Skeletal muscle tissue (tissue), 4 donors: ENCODE results near the gene SHISA4. TPM values are rescaled to one million over a fixed set of nuclear protein-coding genes. Genes with fewer than 3 reads are reported as not detected.

ENCODE experiments used
- H3K27ac ChIP-seq: one replicate; pipeline ENCODE4 v1.7.0; 2013; ENCODE audit warnings: mild to moderate bottlenecking, low read depth, low read length, inconsistent platforms
- H3K27me3 ChIP-seq, 3 donors: one replicate each; pipeline ENCODE4 v1.7.0; 2013; ENCODE audit warnings: low read length in 3 of 3; ENCODE audit not compliant: control insufficient read depth in 3 of 3, insufficient read depth in 3 of 3
- H3K36me3 ChIP-seq, 3 donors: one replicate each; pipeline ENCODE4 v1.7.0; 2013; ENCODE audit warnings: low read length in 3 of 3; ENCODE audit not compliant: control insufficient read depth in 3 of 3, insufficient read depth in 3 of 3
- H3K4me1 ChIP-seq, 3 donors: one replicate each; pipeline ENCODE4 v1.7.0; 2013; ENCODE audit warnings: low read length in 3 of 3, mild to moderate bottlenecking in 3 of 3; ENCODE audit not compliant: control insufficient read depth in 3 of 3, insufficient read depth in 3 of 3
- H3K4me3 ChIP-seq, 3 donors: one replicate each; pipeline ENCODE4 v1.7.0; 2013; ENCODE audit warnings: low read length in 3 of 3
- H3K9ac ChIP-seq, 3 donors: one replicate each; pipeline ENCODE4 v1.7.0; 2013; ENCODE audit warnings: low read length in 3 of 3, mild to moderate bottlenecking in 3 of 3, moderate library complexity in 2 of 3, low read depth in 1 of 3
- H3K9me3 ChIP-seq, 3 donors: one replicate each; pipeline ENCODE4 v1.7.0; 2013; ENCODE audit warnings: low read length in 3 of 3; ENCODE audit not compliant: control insufficient read depth in 3 of 3
- total RNA-seq: library from RNA; depleted of rRNA; stranded (reverse); fragments of >200 nt; gene quantifications from one replicate; pipeline ENCODE4 v1.2.3, GENCODE V29; 2014
- donor health status: Osteomylitis.

Gene SHISA4
- total RNA-seq, 1 donor from 2014 or later = 50.1 TPM

- H3K27ac ChIP-seq = peak overlapping the region; percentile 81
- H3K4me3 ChIP-seq = no peak overlapping the region
- H3K9me3 ChIP-seq = no peaks in the 10 kb centered on the region
- peaks cover 4 to 11% (median 5%) of the 10 kb centered on the region in 3 donors for H3K36me3 ChIP-seq
- peaks cover 55 to 81% (median 70%) of the 10 kb centered on the region in 3 donors for H3K4me1 ChIP-seq
- peak overlapping the region in 1 of 3 donors; percentile 1 for H3K9ac ChIP-seq
- no peaks in the 10 kb centered on the region for H3K27me3 ChIP-seq
These were observed 15.9 kb downstream of the SHISA4 start for GRCh38 chr1:201904579-201904978.

- Histone ChIP-seq H3K9ac (peak overlapping the region; percentile 1 to 66 (median 62)), H3K36me3 (peaks cover 0 to 4% (median 0%) of the 10 kb centered on the region in 3 donors), H3K27me3 (no peaks in the 10 kb centered on the region), H3K4me1 (peaks cover 58 to 80% (median 68%) of the 10 kb centered on the region in 3 donors), H3K9me3 (no peaks in the 10 kb centered on the region), H3K4me3 (peak overlapping the region in 1 of 3 donors; percentile 7), H3K27ac (peak overlapping the region; percentile 81)
These were observed 16.7 kb downstream of the SHISA4 start for GRCh38 chr1:201905234-201905890.

- Histone ChIP-seq H3K4me1 (peaks cover 59 to 79% (median 68%) of the 10 kb centered on the region in 3 donors), H3K36me3 (no peaks in the 10 kb centered on the region), H3K9me3 (no peaks in the 10 kb centered on the region), H3K4me3 (no peak overlapping the region), H3K9ac (peak overlapping the region in 1 of 3 donors; percentile 46), H3K27me3 (no peaks in the 10 kb centered on the region), H3K27ac (peak overlapping the region; percentile 81)
These were observed 17.6 kb downstream of the SHISA4 start for GRCh38 chr1:201906336-201906735.

- peak overlapping the region in 1 of 3 donors; percentile 25 for H3K9ac ChIP-seq
- peaks cover 59 to 82% (median 71%) of the 10 kb centered on the region in 3 donors for H3K4me1 ChIP-seq
- no peaks in the 10 kb centered on the region for H3K27me3 ChIP-seq
- H3K4me3 ChIP-seq = no peak overlapping the region
- peak overlapping the region; percentile 81 for H3K27ac ChIP-seq
- no peaks in the 10 kb centered on the region for H3K9me3 ChIP-seq
- peaks cover 0 to 5% (median 0%) of the 10 kb centered on the region in 3 donors for H3K36me3 ChIP-seq
These were observed 18.9 kb downstream of the SHISA4 start for GRCh38 chr1:201907621-201908020.

- H3K9ac ChIP-seq = peak overlapping the region in 1 of 3 donors; percentile 16
- no peaks in the 10 kb centered on the region for H3K27me3 ChIP-seq
- peaks cover 47 to 77% (median 51%) of the 10 kb centered on the region in 3 donors for H3K4me1 ChIP-seq
- H3K9me3 ChIP-seq = no peaks in the 10 kb centered on the region
- peak overlapping the region; percentile 45 for H3K27ac ChIP-seq
- peaks cover 0 to 5% (median 0%) of the 10 kb centered on the region in 3 donors for H3K36me3 ChIP-seq
- H3K4me3 ChIP-seq = no peak overlapping the region
These were observed 23.3 kb downstream of the SHISA4 start for GRCh38 chr1:201911826-201912571.

- peaks cover 0 to 5% (median 0%) of the 10 kb centered on the region in 3 donors for H3K36me3 ChIP-seq
- H3K27me3 ChIP-seq = no peaks in the 10 kb centered on the region
- no peak overlapping the region for H3K4me3 ChIP-seq
- H3K9me3 ChIP-seq = no peaks in the 10 kb centered on the region
- H3K4me1 ChIP-seq = peaks cover 50 to 77% (median 51%) of the 10 kb centered on the region in 3 donors
- no peak overlapping the region for H3K9ac ChIP-seq
- H3K27ac ChIP-seq = peak overlapping the region; percentile 45
These were observed 24.1 kb downstream of the SHISA4 start for GRCh38 chr1:201912832-201913231.

- Histone ChIP-seq H3K27ac (peak overlapping the region; percentile 25), H3K9me3 (no peaks in the 10 kb centered on the region), H3K4me1 (peaks cover 42 to 80% (median 46%) of the 10 kb centered on the region in 3 donors), H3K27me3 (no peaks in the 10 kb centered on the region), H3K9ac (no peak overlapping the region), H3K36me3 (peaks cover 0 to 5% (median 0%) of the 10 kb centered on the region in 3 donors), H3K4me3 (no peak overlapping the region)
These were observed 25.9 kb downstream of the SHISA4 start for GRCh38 chr1:201914456-201915235.

- Histone ChIP-seq H3K4me3 (peak overlapping the region in 2 of 3 donors; percentile 13 to 35), H3K27ac (peak overlapping the region; percentile 63)
These were observed 28.1 kb downstream of the SHISA4 start for GRCh38 chr1:201916649-201917249.

GRCh38 chr1:201917362-201918033 is 28.8 kb downstream of the SHISA4 start:
- Histone ChIP-seq H3K4me3 (peak overlapping the region in 2 of 3 donors; percentile 13 to 35), H3K36me3 (peaks cover 0 to 2% (median 0%) of the 10 kb centered on the region in 3 donors), H3K4me1 (peaks cover 39 to 68% (median 40%) of the 10 kb centered on the region in 3 donors), H3K9ac (peak overlapping the region in 2 of 3 donors; percentile 6 to 65), H3K9me3 (no peaks in the 10 kb centered on the region), H3K27ac (peak overlapping the region; percentile 63), H3K27me3 (no peaks in the 10 kb centered on the region)

More at GRCh38 chr1:201916649-201917249, 28.1 kb downstream of the SHISA4 start:
- peak overlapping the region in 2 of 3 donors; percentile 6 to 54 for H3K9ac ChIP-seq
- H3K27me3 ChIP-seq = no peaks in the 10 kb centered on the region
- H3K9me3 ChIP-seq = no peaks in the 10 kb centered on the region
- H3K4me1 ChIP-seq = peaks cover 39 to 75% (median 40%) of the 10 kb centered on the region in 3 donors
- H3K36me3 ChIP-seq = peaks cover 0 to 4% (median 0%) of the 10 kb centered on the region in 3 donors
